ENCODE results near the gene CCDC32. TPM values are rescaled to one million over a fixed set of nuclear protein-coding genes. Genes with fewer than 3 reads are reported as not detected.

Gene CCDC32
- total RNA-seq, 6 donors from 2014 or later: 17.1 to 56.9 (median 24.1) TPM

DNA sequence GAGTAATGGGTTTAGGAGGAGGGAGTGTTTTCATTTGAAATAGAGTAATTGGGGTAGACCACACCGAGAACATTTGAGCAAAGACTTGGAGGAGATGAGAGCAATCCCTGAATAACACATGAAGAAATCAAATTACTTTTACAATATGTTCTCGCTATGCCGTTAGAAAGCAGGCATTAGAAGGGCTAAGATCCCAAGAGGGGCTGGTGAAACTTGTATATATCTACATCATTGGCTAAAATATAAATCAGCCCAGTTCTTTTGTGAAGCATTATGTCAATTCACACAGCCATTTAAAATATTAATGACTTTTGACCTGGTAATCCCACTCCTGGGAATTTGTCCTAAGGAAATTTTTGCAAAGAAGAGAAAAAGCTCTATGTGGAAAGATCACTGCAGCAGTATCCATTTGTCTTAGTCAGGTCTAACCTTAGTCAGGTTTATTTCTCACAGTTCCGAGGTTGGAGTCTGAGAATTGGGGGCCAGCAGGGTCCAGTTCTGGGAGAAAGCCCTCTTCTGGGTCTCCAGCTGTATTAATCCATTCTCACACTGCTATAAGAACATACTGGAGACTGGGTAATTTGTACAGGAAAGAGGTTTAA lies 31.0 kb downstream of the CCDC32 start:
- 95 to 96% methylated on average over 4 of the region's 4 CpGs for WGBS, 2 donors
- H3K4me1 ChIP-seq: no peaks in the 10 kb centered on the region
- peaks cover 0 to 9% (median 2%) of the 10 kb centered on the region in 4 donors for H3K36me3 ChIP-seq
- DNase-seq (no peak), ATAC-seq (ENCODE audit: low FRiP score in 2 of 2) (no peak)
- no peak overlapping the region for H3K27ac ChIP-seq
- no peak for TF ChIP-seq POLR2A (IDR thresholded peaks at IDR 0.05)
- no peak for TF ChIP-seq EP300 (IDR thresholded peaks at IDR 0.05)
- TF ChIP-seq POLR2AphosphoS5 (IDR thresholded peaks at IDR 0.05): no peak
- TF ChIP-seq, protein P1, sequence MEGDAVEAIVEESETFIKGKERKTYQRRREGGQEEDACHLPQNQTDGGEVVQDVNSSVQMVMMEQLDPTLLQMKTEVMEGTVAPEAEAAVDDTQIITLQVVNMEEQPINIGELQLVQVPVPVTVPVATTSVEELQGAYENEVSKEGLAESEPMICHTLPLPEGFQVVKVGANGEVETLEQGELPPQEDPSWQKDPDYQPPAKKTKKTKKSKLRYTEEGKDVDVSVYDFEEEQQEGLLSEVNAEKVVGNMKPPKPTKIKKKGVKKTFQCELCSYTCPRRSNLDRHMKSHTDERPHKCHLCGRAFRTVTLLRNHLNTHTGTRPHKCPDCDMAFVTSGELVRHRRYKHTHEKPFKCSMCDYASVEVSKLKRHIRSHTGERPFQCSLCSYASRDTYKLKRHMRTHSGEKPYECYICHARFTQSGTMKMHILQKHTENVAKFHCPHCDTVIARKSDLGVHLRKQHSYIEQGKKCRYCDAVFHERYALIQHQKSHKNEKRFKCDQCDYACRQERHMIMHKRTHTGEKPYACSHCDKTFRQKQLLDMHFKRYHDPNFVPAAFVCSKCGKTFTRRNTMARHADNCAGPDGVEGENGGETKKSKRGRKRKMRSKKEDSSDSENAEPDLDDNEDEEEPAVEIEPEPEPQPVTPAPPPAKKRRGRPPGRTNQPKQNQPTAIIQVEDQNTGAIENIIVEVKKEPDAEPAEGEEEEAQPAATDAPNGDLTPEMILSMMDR (IDR thresholded peaks at IDR 0.05): no peak
- no peaks in the 10 kb centered on the region for H3K9me3 ChIP-seq
- H3K27me3 ChIP-seq: no peaks in the 10 kb centered on the region
- no peak overlapping the region for H3K4me3 ChIP-seq

DNA sequence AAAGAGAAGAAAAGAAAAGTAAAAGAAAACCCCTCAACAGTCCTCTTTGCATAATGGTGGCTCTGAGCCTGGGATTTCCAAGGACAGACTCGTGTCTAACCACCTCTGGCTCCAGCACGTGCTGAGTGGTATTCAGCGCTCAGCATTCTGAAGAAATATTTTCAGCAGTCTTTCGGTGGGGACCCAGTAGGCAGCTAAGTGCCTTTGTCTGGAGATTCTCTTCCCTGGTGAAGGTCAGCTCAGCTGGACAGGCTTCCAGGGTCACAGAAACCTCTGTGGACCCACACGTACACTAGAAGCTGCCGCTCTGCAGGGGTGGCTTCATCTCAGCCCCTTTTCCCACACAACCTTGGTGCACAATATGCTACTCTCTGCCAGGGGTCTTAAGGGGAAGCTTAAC lies 36.0 kb downstream of the CCDC32 start:
- Histone ChIP-seq H3K27ac (no peak overlapping the region), H3K36me3 (no peaks in the 10 kb centered on the region), H3K27me3 (no peaks in the 10 kb centered on the region), H3K4me3 (no peak overlapping the region), H3K9me3 (no peaks in the 10 kb centered on the region), H3K4me1 (no peaks in the 10 kb centered on the region)
- TF ChIP-seq POLR2A (IDR thresholded peaks at IDR 0.05): no peak
- no peak for TF ChIP-seq EP300 (IDR thresholded peaks at IDR 0.05)
- TF ChIP-seq POLR2AphosphoS5 (IDR thresholded peaks at IDR 0.05): no peak
- TF ChIP-seq, protein P1 (IDR thresholded peaks at IDR 0.05): no peak
- ATAC-seq (ENCODE audit: low FRiP score in 2 of 2) (no peak), DNase-seq (no peak)
- 91 to 95% methylated on average over 6 of the region's 6 CpGs for WGBS, 2 donors

DNA sequence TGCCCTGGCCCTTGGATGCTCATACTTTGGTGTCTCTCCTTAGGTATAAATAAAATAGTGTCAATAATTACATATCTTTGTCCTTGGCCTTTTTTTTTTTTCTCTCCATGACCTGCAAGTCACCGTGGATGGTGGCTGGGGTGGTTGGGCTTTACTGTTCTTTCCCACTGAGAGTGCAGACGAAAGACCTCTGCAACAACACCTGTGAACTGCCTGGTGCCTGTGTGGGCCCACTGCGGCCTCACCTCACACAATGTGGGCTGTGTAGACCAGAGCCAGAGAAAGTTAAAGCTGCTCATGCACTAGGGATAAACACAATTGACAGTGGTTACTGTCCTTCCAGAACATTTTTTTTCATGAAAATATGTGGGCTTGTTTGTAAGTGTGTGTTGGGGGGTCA lies 39.0 kb downstream of the CCDC32 start:
- no peak for TF ChIP-seq EP300 (IDR thresholded peaks at IDR 0.05)
- no peak for TF ChIP-seq POLR2A (IDR thresholded peaks at IDR 0.05)
- no peak for TF ChIP-seq POLR2AphosphoS5 (IDR thresholded peaks at IDR 0.05)
- TF ChIP-seq, protein P1 (IDR thresholded peaks at IDR 0.05): no peak
- no peak for DNase-seq
- Histone ChIP-seq H3K4me1 (no peaks in the 10 kb centered on the region), H3K36me3 (no peaks in the 10 kb centered on the region), H3K9me3 (no peaks in the 10 kb centered on the region), H3K4me3 (no peak overlapping the region), H3K27ac (no peak overlapping the region), H3K27me3 (no peaks in the 10 kb centered on the region)
- ATAC-seq (ENCODE audit: low FRiP score in 2 of 2): no peak
- WGBS, 2 donors: 86 to 93% methylated on average over 3 of the region's 3 CpGs

DNA sequence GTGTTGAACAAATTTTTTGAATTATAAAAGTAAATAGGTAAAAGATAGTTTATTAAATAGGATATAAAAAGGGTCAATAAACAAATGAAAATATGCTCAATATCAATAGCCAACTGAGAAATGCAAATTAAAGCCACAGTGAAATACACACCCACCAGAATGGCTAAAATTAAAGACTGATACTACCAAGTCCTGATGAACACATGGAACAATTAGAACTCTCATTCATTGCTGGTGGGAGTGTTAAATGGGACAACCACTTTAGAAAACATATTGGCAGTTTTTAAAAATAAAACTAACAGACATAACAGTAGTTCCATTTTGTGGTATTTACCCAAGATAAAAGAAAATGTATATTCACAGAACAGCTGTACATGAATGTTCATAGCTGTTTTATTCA lies 41.2 kb downstream of the CCDC32 start:
- H3K4me3 ChIP-seq: no peak overlapping the region
- H3K27me3 ChIP-seq: no peaks in the 10 kb centered on the region
- H3K36me3 ChIP-seq: no peaks in the 10 kb centered on the region
- DNase-seq: no peak
- TF ChIP-seq, protein P1 (IDR thresholded peaks at IDR 0.05): no peak
- TF ChIP-seq EP300 (IDR thresholded peaks at IDR 0.05) (no peak), POLR2A (IDR thresholded peaks at IDR 0.05) (no peak), POLR2AphosphoS5 (IDR thresholded peaks at IDR 0.05) (no peak)
- H3K4me1 ChIP-seq: no peaks in the 10 kb centered on the region
- H3K27ac ChIP-seq: no peak overlapping the region
- no peaks in the 10 kb centered on the region for H3K9me3 ChIP-seq
- ATAC-seq (ENCODE audit: low FRiP score in 2 of 2): no peak

DNA sequence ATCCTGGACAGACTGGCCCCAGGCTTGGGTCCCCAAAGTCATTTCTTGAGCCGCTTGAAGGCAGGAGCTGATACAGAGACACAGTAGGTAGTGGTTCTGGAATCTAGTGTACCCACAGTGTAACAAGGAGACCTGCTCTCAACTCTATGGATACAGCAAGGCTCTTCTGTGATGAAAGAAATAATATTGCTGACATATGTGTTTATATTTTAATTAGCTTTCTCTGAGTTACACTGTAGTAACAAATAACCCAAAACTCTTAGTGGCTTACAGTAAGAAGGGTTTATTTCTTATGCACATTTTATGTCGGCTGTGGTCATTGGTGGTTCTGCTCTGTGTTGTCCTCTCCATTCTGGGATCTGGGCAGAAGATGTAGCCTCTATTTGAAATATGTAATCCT lies 48.5 kb downstream of the CCDC32 start:
- Histone ChIP-seq H3K27me3 (no peaks in the 10 kb centered on the region), H3K4me3 (no peak overlapping the region), H3K36me3 (no peaks in the 10 kb centered on the region), H3K9me3 (no peaks in the 10 kb centered on the region), H3K4me1 (peaks cover 0 to 8% (median 4%) of the 10 kb centered on the region in 4 donors), H3K27ac (no peak overlapping the region)
- DNase-seq (no peak), ATAC-seq (ENCODE audit: low FRiP score in 2 of 2) (no peak)
- 93 to 95% methylated on average over 2 of the region's 2 CpGs for WGBS, 2 donors
- TF ChIP-seq POLR2A (IDR thresholded peaks at IDR 0.05) (no peak), EP300 (IDR thresholded peaks at IDR 0.05) (no peak), POLR2AphosphoS5 (IDR thresholded peaks at IDR 0.05) (no peak)
- TF ChIP-seq, protein P1 (IDR thresholded peaks at IDR 0.05): no peak
